CD14-positive monocyte (primary cell): ENCODE data around the gene VOPP1. TPM values are rescaled to one million over a fixed set of nuclear protein-coding genes. Genes with fewer than 3 reads are reported as not detected.

Experiments
- DNase-seq, 3 donors: peaks; one replicate each; pipeline ENCODE4 v3.0.0-alpha.2; 2011 to 2022
- H2AFZ ChIP-seq: 2 replicates; pipeline ENCODE4 v1.6.0; 2012; ENCODE audit warnings: mild to moderate bottlenecking, low read depth, low read length, inconsistent platforms; ENCODE audit not compliant: insufficient read depth, poor library complexity, severe bottlenecking
- H3K27ac ChIP-seq, 2 donors: 1 replicate in 1 of 2; 2 replicates in 1 of 2; pipeline ENCODE4 v1.5.1; 2012 to 2013; ENCODE audit warnings: low read length in 2 of 2, control low read depth in 1 of 2, inconsistent platforms in 1 of 2, low read depth in 1 of 2, mild to moderate bottlenecking in 1 of 2
- H3K27me3 ChIP-seq, 2 donors: one replicate each; pipeline versions ENCODE4 v1.6.0 to v1.6.1; 2011 to 2013; ENCODE audit warnings: low read length in 2 of 2; ENCODE audit not compliant: control insufficient read depth in 2 of 2, insufficient read depth in 2 of 2
- H3K36me3 ChIP-seq, 2 donors: replicated peaks in 1 of 2; 1 replicate in 1 of 2; 2 replicates in 1 of 2; pipeline versions ENCODE4 v1.5.1 to v1.6.1; 2012 to 2013; ENCODE audit warnings: low read length in 2 of 2, control low read depth in 1 of 2, inconsistent platforms in 1 of 2, mild to moderate bottlenecking in 1 of 2; ENCODE audit not compliant: insufficient read depth in 2 of 2, control insufficient read depth in 1 of 2
- H3K4me1 ChIP-seq, 2 donors: 1 replicate in 1 of 2; 2 replicates in 1 of 2; pipeline versions ENCODE4 v1.5.1 to v1.6.1; 2012 to 2013; ENCODE audit warnings: low read length in 2 of 2, control low read depth in 1 of 2, inconsistent platforms in 1 of 2, mild to moderate bottlenecking in 1 of 2, moderate library complexity in 1 of 2; ENCODE audit not compliant: insufficient read depth in 2 of 2, control insufficient read depth in 1 of 2
- H3K4me2 ChIP-seq: replicated peaks from 2 replicates; pipeline ENCODE3; 2012; ENCODE audit warnings: low read length, moderate library complexity, mild to moderate bottlenecking; ENCODE audit not compliant: poor library complexity, severe bottlenecking; ENCODE audit errors: extremely low read depth
- H3K4me3 ChIP-seq, 3 experiments: fragments of 200-600 bp in 1 of 3; sonication (generic) in 1 of 3; replicated peaks in 1 of 3; 1 replicate in 2 of 3; 2 replicates in 1 of 3; pipeline ENCODE4 v1.5.1; 2011 to 2013; ENCODE audit warnings: low read length in 3 of 3, mild to moderate bottlenecking in 3 of 3, control low read depth in 2 of 3, low read depth in 2 of 3, inconsistent platforms in 1 of 3, moderate library complexity in 1 of 3
- H3K79me2 ChIP-seq: 2 replicates; pipeline ENCODE4 v1.6.0; 2012; ENCODE audit warnings: mild to moderate bottlenecking, control low read depth, inconsistent platforms, low read length, moderate library complexity; ENCODE audit not compliant: insufficient read depth
- H3K9ac ChIP-seq: 2 replicates; pipeline ENCODE4 v1.6.0; 2017; ENCODE audit warnings: low read length, mild to moderate bottlenecking; ENCODE audit not compliant: insufficient read depth, poor library complexity, severe bottlenecking
- H3K9me3 ChIP-seq, 2 donors: replicated peaks in 1 of 2; 1 replicate in 1 of 2; 2 replicates in 1 of 2; pipeline versions ENCODE4 v1.5.1 to v1.6.1; 2012 to 2013; ENCODE audit warnings: low read length in 2 of 2, control low read depth in 1 of 2; ENCODE audit not compliant: control insufficient read depth in 1 of 2, insufficient read depth in 1 of 2
- H4K20me1 ChIP-seq: 2 replicates; pipeline ENCODE4 v1.6.0; 2012; ENCODE audit warnings: mild to moderate bottlenecking, low read length, control low read depth, moderate library complexity; ENCODE audit not compliant: insufficient read depth
- H3K27ac Mint-ChIP-seq, 7 donors: one replicate each; pipeline ENCODE4 v1.8.0; 2020; ENCODE audit warnings: mild to moderate bottlenecking in 7 of 7, mixed read lengths in 7 of 7, moderate library complexity in 6 of 7, inconsistent platforms in 2 of 7
- H3K27me3 Mint-ChIP-seq, 3 donors: one replicate each; pipeline ENCODE4 v1.8.0; 2021 to 2022; ENCODE audit warnings: low read depth in 3 of 3, mild to moderate bottlenecking in 3 of 3, mixed read lengths in 3 of 3, moderate library complexity in 3 of 3, inconsistent platforms in 1 of 3
- H3K36me3 Mint-ChIP-seq, 2 donors: one replicate each; pipeline ENCODE4 v1.8.0; 2020; ENCODE audit warnings: mixed read lengths in 2 of 2, inconsistent platforms in 1 of 2, mild to moderate bottlenecking in 1 of 2
- H3K4me1 Mint-ChIP-seq: one replicate; pipeline ENCODE4 v1.8.0; 2020; ENCODE audit warnings: mild to moderate bottlenecking, mixed read lengths
- H3K4me3 Mint-ChIP-seq, 2 donors: one replicate each; pipeline ENCODE4 v1.8.0; 2020; ENCODE audit warnings: mild to moderate bottlenecking in 2 of 2, mixed read lengths in 2 of 2, moderate library complexity in 1 of 2
- H3K9me3 Mint-ChIP-seq, 7 donors: one replicate each; pipeline ENCODE4 v1.8.0; 2020 to 2022; ENCODE audit warnings: mixed read lengths in 7 of 7, mild to moderate bottlenecking in 6 of 7, moderate library complexity in 6 of 7, inconsistent platforms in 2 of 7
- WGBS: methylation state at CpG from one replicate; pipeline ENCODE4 v1.1.5; 2013; ENCODE audit warnings: missing lambda C conversion rate; ENCODE audit not compliant: insufficient coverage; 5-methylcytosine and 5-hydroxymethylcytosine counted together
- intact Hi-C, 2 donors: fragments of 100-400 bp; cut with micrococcal nuclease; formaldehyde crosslinking; loops; one replicate each; pipeline versions ENCODE4 v1.15.0 to v1.15.1; 2023
- polyA plus RNA-seq, 3 donors: library from polyadenylated mRNA; depleted of rRNA in 1 of 3; unstranded in 2 of 3; stranded (reverse) in 1 of 3; fragments of 300-500 nt in 2 of 3; fragments of >200 nt in 1 of 3; fragmentation: Illumina TruSeq in 2 of 3; gene quantifications; 1 replicate in 2 of 3; 2 replicates in 1 of 3; pipeline ENCODE4 v1.2.3, GENCODE V29; 2012 to 2021
- TF ChIP-seq, protein P1 (sequence below): fragments of 200-600 bp; IDR thresholded peaks from one replicate; pipeline ENCODE4 v1.8.0; 2022; ENCODE audit warnings: antibody characterized with exemption, mild to moderate bottlenecking

VOPP1 gene
- polyA plus RNA-seq, 3 donors = 16.7 to 22.1 (median 18.0) TPM

DNA sequence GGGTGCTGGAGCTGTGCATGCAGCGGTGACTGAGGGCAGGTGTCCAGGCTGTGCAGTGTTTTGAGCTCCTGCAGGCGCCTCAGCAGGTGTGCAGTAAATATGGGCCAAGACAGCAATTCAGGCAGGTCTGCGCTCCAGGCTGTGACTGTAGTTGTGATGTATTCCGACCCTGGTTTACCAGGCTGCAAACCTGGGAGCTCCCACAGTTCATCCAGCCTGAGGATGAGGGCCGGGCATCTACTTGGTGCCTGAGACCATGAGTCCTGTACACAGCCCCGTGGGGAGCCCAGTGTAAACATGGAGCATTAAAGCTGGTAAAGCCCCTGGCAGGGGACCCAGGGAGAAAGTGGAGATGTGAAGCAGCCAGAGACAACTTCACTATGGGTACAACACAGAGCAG, 82.8 kb downstream of the VOPP1 start:
- peaks cover 78 to 89% of the 10 kb centered on the region in 2 donors for H3K36me3 Mint-ChIP-seq
- no peaks in the 10 kb centered on the region for H3K4me1 ChIP-seq
- H3K9me3 ChIP-seq = no peaks in the 10 kb centered on the region
- H3K4me3 ChIP-seq = no peak overlapping the region
- 98% methylated on average over 6 of the region's 6 CpGs for WGBS
- no peak overlapping the region for H3K4me2 ChIP-seq
- no peaks in the 10 kb centered on the region for H3K9me3 Mint-ChIP-seq
- H3K36me3 ChIP-seq = peaks cover 42 to 87% of the 10 kb centered on the region in 2 donors
- H3K27ac ChIP-seq = no peak overlapping the region
- H3K4me1 Mint-ChIP-seq = no peaks in the 10 kb centered on the region
- intact Hi-C loops = no loop called here
- H3K79me2 ChIP-seq = no peaks in the 10 kb centered on the region
- no peak for DNase-seq
- TF ChIP-seq, protein P1, sequence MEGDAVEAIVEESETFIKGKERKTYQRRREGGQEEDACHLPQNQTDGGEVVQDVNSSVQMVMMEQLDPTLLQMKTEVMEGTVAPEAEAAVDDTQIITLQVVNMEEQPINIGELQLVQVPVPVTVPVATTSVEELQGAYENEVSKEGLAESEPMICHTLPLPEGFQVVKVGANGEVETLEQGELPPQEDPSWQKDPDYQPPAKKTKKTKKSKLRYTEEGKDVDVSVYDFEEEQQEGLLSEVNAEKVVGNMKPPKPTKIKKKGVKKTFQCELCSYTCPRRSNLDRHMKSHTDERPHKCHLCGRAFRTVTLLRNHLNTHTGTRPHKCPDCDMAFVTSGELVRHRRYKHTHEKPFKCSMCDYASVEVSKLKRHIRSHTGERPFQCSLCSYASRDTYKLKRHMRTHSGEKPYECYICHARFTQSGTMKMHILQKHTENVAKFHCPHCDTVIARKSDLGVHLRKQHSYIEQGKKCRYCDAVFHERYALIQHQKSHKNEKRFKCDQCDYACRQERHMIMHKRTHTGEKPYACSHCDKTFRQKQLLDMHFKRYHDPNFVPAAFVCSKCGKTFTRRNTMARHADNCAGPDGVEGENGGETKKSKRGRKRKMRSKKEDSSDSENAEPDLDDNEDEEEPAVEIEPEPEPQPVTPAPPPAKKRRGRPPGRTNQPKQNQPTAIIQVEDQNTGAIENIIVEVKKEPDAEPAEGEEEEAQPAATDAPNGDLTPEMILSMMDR = no peak
- peaks cover 3% of the 10 kb centered on the region for H4K20me1 ChIP-seq
- peak overlapping the region in 2 of 7 donors; percentile 52 to 54 for H3K27ac Mint-ChIP-seq
- H2AFZ ChIP-seq = no peak overlapping the region
- no peak overlapping the region for H3K9ac ChIP-seq
- H3K27me3 ChIP-seq = no peaks in the 10 kb centered on the region
- peaks cover 0 to 2% (median 1%) of the 10 kb centered on the region in 3 donors for H3K27me3 Mint-ChIP-seq
- no peak overlapping the region for H3K4me3 Mint-ChIP-seq

GRCh38 chr7:55488804-55489340, 83.4 kb downstream of the VOPP1 start:
- H3K36me3 Mint-ChIP-seq = peaks cover 81 to 92% of the 10 kb centered on the region in 2 donors
- H3K4me1 Mint-ChIP-seq = no peaks in the 10 kb centered on the region
- no peak overlapping the region for H2AFZ ChIP-seq
- intact Hi-C loops = no loop called here
- no peaks in the 10 kb centered on the region for H3K79me2 ChIP-seq
- DNase-seq = no peak
- peaks cover 3% of the 10 kb centered on the region for H4K20me1 ChIP-seq
- H3K27me3 Mint-ChIP-seq = peaks cover 0 to 2% (median 1%) of the 10 kb centered on the region in 3 donors
- H3K9me3 ChIP-seq = no peaks in the 10 kb centered on the region
- TF ChIP-seq, protein P1 = no peak
- no peaks in the 10 kb centered on the region for H3K4me1 ChIP-seq
- H3K27me3 ChIP-seq = no peaks in the 10 kb centered on the region
- peak overlapping the region in 3 of 7 donors; percentile 34 to 64 (median 59) for H3K27ac Mint-ChIP-seq
- no peak overlapping the region for H3K4me3 ChIP-seq
- 94% methylated on average over 6 of the region's 6 CpGs for WGBS
- no peaks in the 10 kb centered on the region for H3K9me3 Mint-ChIP-seq
- H3K4me2 ChIP-seq = no peak overlapping the region
- no peak overlapping the region for H3K9ac ChIP-seq
- no peak overlapping the region for H3K4me3 Mint-ChIP-seq
- peaks cover 44 to 94% of the 10 kb centered on the region in 2 donors for H3K36me3 ChIP-seq
- H3K27ac ChIP-seq = peak overlapping the region in 1 of 2 donors; percentile 8
